Colonic mucosa (tissue), 2 donors: ENCODE results near the gene IGFBPL1. TPM values are rescaled to one million over a fixed set of nuclear protein-coding genes. Genes with fewer than 3 reads are reported as not detected.

Experiments used
- total RNA-seq, 2 donors: library from RNA; stranded (reverse); fragmentation: NEBNext Ultra II Directional in 1 of 2; extraction: Animal tissue kit (Norgen Biotek cat#: 25700) in 1 of 2; gene quantifications; one replicate each; pipeline ENCODE4 v1.2.1, GENCODE V29; 2021
- donor health status: DM: no; HTN: no; CAD: no.
- donor health status: DM: no; HTN: no; CAD: no.

Gene IGFBPL1
- total RNA-seq, 2 donors from 2014 or later: 0.82 to 1.3 TPM

Other genes with a start within 250 kb of the IGFBPL1 start
- 10 to 100 TPM; 58.7 to 89.9 TPM for gene ALDH1B1, start 31.8 kb downstream of the IGFBPL1 start, total RNA-seq
- gene ANKRD18A, start 196.1 kb upstream of the IGFBPL1 start, total RNA-seq: 1 to 10 TPM; 7.2 to 9.9 TPM